H1 (cell line): ENCODE data around the gene MRM3. TPM values are rescaled to one million over a fixed set of nuclear protein-coding genes. Genes with fewer than 3 reads are reported as not detected.
A peak's percentile ranks its signal among the peaks of the same experiment; 100 is the strongest.

Experiments used
- CTCF ChIA-PET: fragments of 300-600 bp; sonication (Branson Sonifier 250); formaldehyde crosslinking; loops from one replicate; lab custom pipeline; 2021; ENCODE audit not compliant: partially characterized antibody; lab: Charles Lee
- POLR2A ChIA-PET: fragments of 300-600 bp; sonication (Branson Sonifier 250); formaldehyde crosslinking; loops from one replicate; lab custom pipeline; 2021; ENCODE audit warnings: inconsistent platforms; ENCODE audit not compliant: partially characterized antibody; lab: Charles Lee
- DNase-seq, 2 experiments: peaks; one replicate each; pipeline versions ENCODE4 v3.0.0 to v3.0.0-alpha.2; 2010 to 2022; ENCODE audit warnings: low spot score in 2 of 2, low read depth in 1 of 2, mixed read lengths in 1 of 2
- FAIRE-seq: peaks from 2 replicates; lab custom pipeline; 2011; peaks lifted over from hg19 to GRCh38; lab: Jason Lieb, UNC
- H2AFZ ChIP-seq: 2 replicates; pipeline ENCODE4 v1.8.1; 2012; ENCODE audit warnings: low read length, inconsistent platforms
- H2AK5ac ChIP-seq: 2 replicates; pipeline ENCODE4 v1.6.1; 2013; ENCODE audit warnings: low read depth, low read length
- H2BK120ac ChIP-seq: replicated peaks from 2 replicates; pipeline ENCODE3; 2013; ENCODE audit warnings: low read depth, low read length, inconsistent platforms
- H2BK12ac ChIP-seq: 2 replicates; pipeline ENCODE4 v1.6.1; 2013; ENCODE audit warnings: low read depth, low read length
- H2BK15ac ChIP-seq: 2 replicates; pipeline ENCODE4 v1.6.1; 2013; ENCODE audit warnings: low read length
- H2BK20ac ChIP-seq: 2 replicates; pipeline ENCODE4 v1.6.1; 2013; ENCODE audit warnings: low read length
- H2BK5ac ChIP-seq: 2 replicates; pipeline ENCODE4 v1.6.1; 2013; ENCODE audit warnings: low read depth, low read length
- H3K14ac ChIP-seq: 2 replicates; pipeline ENCODE4 v1.6.1; 2013; ENCODE audit warnings: inconsistent platforms; ENCODE audit not compliant: insufficient read length
- H3K18ac ChIP-seq: 2 replicates; pipeline ENCODE4 v1.6.1; 2013; ENCODE audit warnings: low read length; ENCODE audit errors: extremely low read depth
- H3K23ac ChIP-seq: 2 replicates; pipeline ENCODE4 v1.6.1; 2013; ENCODE audit warnings: inconsistent platforms; ENCODE audit not compliant: insufficient read length
- H3K23me2 ChIP-seq: 2 replicates; pipeline ENCODE4 v1.6.1; 2013; ENCODE audit warnings: low read depth, low read length
- H3K27ac ChIP-seq: 2 replicates; pipeline ENCODE4 v1.6.1; 2011; ENCODE audit warnings: low read depth, low read length, inconsistent platforms
- H3K27me3 ChIP-seq, 4 experiments: replicated peaks in 1 of 4; 1 replicate in 1 of 4; 2 replicates in 3 of 4; pipeline versions ENCODE4 v1.6.1 to v1.8.1; 2011 to 2013; ENCODE audit warnings: low read length in 3 of 4, mild to moderate bottlenecking in 3 of 4, inconsistent platforms in 2 of 4, mixed read lengths in 2 of 4, moderate library complexity in 1 of 4; ENCODE audit not compliant: control insufficient read depth in 3 of 4, insufficient read depth in 3 of 4; ENCODE audit errors: extremely low read depth in 1 of 4
- H3K36me3 ChIP-seq, 4 experiments: 2 replicates each; pipeline versions ENCODE4 v1.6.1 to v1.8.1; 2011 to 2013; ENCODE audit warnings: mild to moderate bottlenecking in 4 of 4, low read length in 3 of 4, moderate library complexity in 2 of 4, control low read depth in 1 of 4, inconsistent platforms in 1 of 4; ENCODE audit not compliant: insufficient read depth in 4 of 4, control insufficient read depth in 2 of 4
- H3K4ac ChIP-seq: replicated peaks from 2 replicates; pipeline ENCODE3; 2013; ENCODE audit warnings: low read length, low read depth, mixed read lengths, inconsistent platforms; ENCODE audit not compliant: insufficient read length
- H3K4me1 ChIP-seq, 4 experiments: replicated peaks in 1 of 4; 1 replicate in 1 of 4; 2 replicates in 3 of 4; pipeline versions ENCODE4 v1.6.1 to v1.8.1; 2011 to 2013; ENCODE audit warnings: low read length in 3 of 4, inconsistent platforms in 2 of 4, mixed read lengths in 1 of 4; ENCODE audit not compliant: insufficient read depth in 4 of 4, control insufficient read depth in 3 of 4
- H3K4me2 ChIP-seq, 2 experiments: 2 replicates each; pipeline versions ENCODE4 v1.6.1 to v1.8.1; 2011 to 2013; ENCODE audit warnings: low read depth in 2 of 2, low read length in 2 of 2, control low read depth in 1 of 2, inconsistent platforms in 1 of 2, mild to moderate bottlenecking in 1 of 2; ENCODE audit not compliant: insufficient read depth in 1 of 2
- H3K4me3 ChIP-seq, 4 experiments: fragments of 200-600, 300-600 bp in 1 of 4; sonication (generic), shearing (Covaris generic), sonication (Bioruptor Twin) in 1 of 4; 2 replicates each; pipeline versions ENCODE4 v1.5.1 to v1.8.1; 2011 to 2016; ENCODE audit warnings: low read length in 4 of 4, low read depth in 3 of 4, control low read depth in 2 of 4, inconsistent platforms in 2 of 4, mild to moderate bottlenecking in 2 of 4, mixed read lengths in 1 of 4, moderate library complexity in 1 of 4; ENCODE audit not compliant: insufficient read depth in 2 of 4; ENCODE audit errors: extremely low read depth in 1 of 4
- H3K56ac ChIP-seq: replicated peaks from 2 replicates; pipeline ENCODE3; 2013; ENCODE audit warnings: low read depth, mild to moderate bottlenecking, mixed read lengths, low read length, inconsistent platforms; ENCODE audit not compliant: insufficient read length
- H3K79me1 ChIP-seq: 2 replicates; pipeline ENCODE4 v1.6.1; 2013; ENCODE audit warnings: low read depth, low read length, control low read depth
- H3K79me2 ChIP-seq, 2 experiments: 2 replicates each; pipeline versions ENCODE4 v1.6.1 to v1.8.1; 2012 to 2013; ENCODE audit warnings: low read length in 2 of 2, mild to moderate bottlenecking in 2 of 2, inconsistent platforms in 1 of 2; ENCODE audit not compliant: insufficient read depth in 2 of 2, control insufficient read depth in 1 of 2
- H3K9ac ChIP-seq, 4 experiments: replicated peaks in 1 of 4; 1 replicate in 1 of 4; 2 replicates in 3 of 4; pipeline versions ENCODE4 v1.6.1 to v1.8.1; 2011 to 2013; ENCODE audit warnings: low read depth in 3 of 4, low read length in 3 of 4, control low read depth in 2 of 4, mild to moderate bottlenecking in 2 of 4, moderate library complexity in 2 of 4, inconsistent platforms in 1 of 4; ENCODE audit errors: extremely low read depth in 1 of 4
- H3K9me3 ChIP-seq, 2 experiments: 2 replicates each; pipeline versions ENCODE4 v1.6.1 to v1.8.1; 2012 to 2013; ENCODE audit warnings: mild to moderate bottlenecking in 2 of 2, moderate library complexity in 2 of 2, control low read depth in 1 of 2, inconsistent platforms in 1 of 2, low read depth in 1 of 2, low read length in 1 of 2, mixed read lengths in 1 of 2; ENCODE audit not compliant: insufficient read depth in 2 of 2
- H4K20me1 ChIP-seq, 2 experiments: replicated peaks in 1 of 2; 2 replicates each; pipeline versions ENCODE3 to v1.8.1; 2011 to 2013; ENCODE audit warnings: inconsistent platforms in 2 of 2, low read length in 2 of 2, mild to moderate bottlenecking in 1 of 2; ENCODE audit not compliant: insufficient read depth in 2 of 2, control insufficient read depth in 1 of 2
- H4K5ac ChIP-seq: 2 replicates; pipeline ENCODE4 v1.6.1; 2013; ENCODE audit warnings: low read length, low read depth, mixed read lengths, inconsistent platforms; ENCODE audit not compliant: insufficient read length
- H4K8ac ChIP-seq: 2 replicates; pipeline ENCODE4 v1.8.0; 2013; ENCODE audit warnings: mild to moderate bottlenecking, moderate library complexity, low read length, inconsistent platforms; ENCODE audit not compliant: insufficient read depth; ENCODE audit errors: extremely low read depth
- H4K91ac ChIP-seq: replicated peaks from 2 replicates; pipeline ENCODE3; 2013; ENCODE audit warnings: low read length, mixed read lengths, inconsistent platforms; ENCODE audit not compliant: insufficient read length
- BRCA1 ChIP-seq: IDR thresholded peaks from 2 replicates; pipeline ENCODE4 v1.6.1; 2012; ENCODE audit warnings: low read depth, low read length, improper control_type of control experiment
- CBX8 ChIP-seq: fragments of 300-800, 300-1000 bp; sonication (generic); IDR thresholded peaks from 2 replicates; pipeline ENCODE4 v1.7.1; 2016; ENCODE audit warnings: low read depth, low read length, borderline replicate concordance
- EP300 ChIP-seq, 2 experiments: IDR thresholded peaks; 1 replicate in 1 of 2; 2 replicates in 1 of 2; pipeline ENCODE4 v1.6.1; 2011 to 2012; ENCODE audit warnings: low read depth in 2 of 2, low read length in 2 of 2, mild to moderate bottlenecking in 2 of 2, borderline replicate concordance in 1 of 2, inconsistent platforms in 1 of 2, moderate library complexity in 1 of 2
- EZH2 ChIP-seq: fragments of 200-600 bp; sonication (generic); IDR thresholded peaks from 2 replicates; pipeline ENCODE4 v1.7.1; 2012; ENCODE audit warnings: low read depth, mild to moderate bottlenecking, moderate library complexity, low read length, inconsistent platforms; ENCODE audit not compliant: severe bottlenecking
- FOSL1 ChIP-seq: IDR thresholded peaks from 2 replicates; pipeline ENCODE4 v1.6.1; 2011; ENCODE audit warnings: mild to moderate bottlenecking, low read depth, low read length, moderate library complexity; ENCODE audit not compliant: insufficient read depth
- GABPA ChIP-seq: IDR thresholded peaks from 2 replicates; pipeline ENCODE4 v1.6.1; 2011; ENCODE audit warnings: mild to moderate bottlenecking, low read length, moderate library complexity, borderline replicate concordance; ENCODE audit not compliant: insufficient read depth
- NANOG ChIP-seq: IDR thresholded peaks from 2 replicates; pipeline ENCODE4 v1.6.1; 2011; ENCODE audit warnings: low read length, low read depth, mild to moderate bottlenecking, inconsistent platforms; ENCODE audit not compliant: insufficient read depth, poor library complexity, severe bottlenecking
- POLR2AphosphoS5 ChIP-seq: IDR thresholded peaks from 2 replicates; pipeline ENCODE4 v1.6.1; 2011; ENCODE audit warnings: low read depth, low read length
- SRF ChIP-seq: IDR thresholded peaks from 2 replicates; pipeline ENCODE4 v1.6.1; 2011; ENCODE audit warnings: mild to moderate bottlenecking, low read depth, low read length, moderate library complexity
- TAF1 ChIP-seq: IDR thresholded peaks from 2 replicates; pipeline ENCODE4 v1.6.1; 2011; ENCODE audit warnings: mild to moderate bottlenecking, low read depth, low read length
- TCF12 ChIP-seq: IDR thresholded peaks from 2 replicates; pipeline ENCODE4 v1.6.1; 2011; ENCODE audit warnings: low read depth, mild to moderate bottlenecking, low read length
- WGBS, 2 experiments: shearing (Covaris generic) in 1 of 2; methylation state at CpG; one replicate each; pipeline versions ENCODE4 v1.1.6 to v1.1.7; 2013 to 2015; ENCODE audit warnings: low lambda C conversion rate in 2 of 2, mixed read lengths in 2 of 2, inconsistent platforms in 1 of 2, low coverage in 1 of 2, missing lambda C conversion rate in 1 of 2; ENCODE audit not compliant: insufficient replicate concordance in 2 of 2, insufficient coverage in 1 of 2, insufficient read length in 1 of 2; ENCODE audit errors: extremely low coverage in 1 of 2, missing lambda C conversion rate in 1 of 2; 5-methylcytosine and 5-hydroxymethylcytosine counted together
- polyA plus RNA-seq, 7 experiments: library from polyadenylated mRNA; depleted of rRNA in 3 of 7; stranded (reverse) in 5 of 7; unstranded in 2 of 7; fragments of >200 nt in 5 of 7; fragments of 200-250 nt in 2 of 7; gene quantifications; 1 replicate in 5 of 7; 2 replicates in 1 of 7; 4 replicates in 1 of 7; pipeline versions ENCODE4 v1.2.1 to v1.2.3, GENCODE V29; 2011 to 2013; ENCODE audit warnings: missing spikeins in 2 of 7, mixed read lengths in 2 of 7
- total RNA-seq: library from RNA; stranded (reverse); fragmentation: NEBNext Ultra II Directional; extraction: Animal tissue kit (Norgen Biotek cat#: 25700); gene quantifications from 2 replicates; pipeline ENCODE4 v1.2.1, GENCODE V29; 2021

MRM3 gene
- total and polyA plus RNA-seq, 2 of the 8 experiments (the other 6 are each of a cell fraction or from before 2014, with no cell fraction given) = 10.1 to 20.8 TPM

GRCh38 chr17:800446-801242, 18.5 kb downstream of the MRM3 start:
- no peak overlapping the region for H2AK5ac ChIP-seq
- H2BK12ac ChIP-seq = no peak overlapping the region
- H2BK15ac ChIP-seq = no peak overlapping the region
- DNase-seq (no peak), FAIRE-seq (no peak)
- peaks cover 0 to 5% (median 4%) of the 10 kb centered on the region in 4 experiments; a peak in 3 of 7 replicates for H3K4me1 ChIP-seq
- H3K56ac ChIP-seq = no peak overlapping the region
- no peak overlapping the region for H4K91ac ChIP-seq
- H3K79me1 ChIP-seq = no peaks in the 10 kb centered on the region; the same call in 1 of the 2 replicates
- ChIA-PET CTCF (interaction anchor here (0.6 to 17.5 kb wide), 9 partner anchors 10 to 226 kb away, joined by 3 to 258 read pairs (median 4); partner anchors contain the start of genes NXN and TIMM22), POLR2A (interaction anchor here (1.5 to 2.4 kb wide), 2 partner anchors 12 to 180 kb away, joined by 5 to 8 read pairs; partner anchors contain the start of gene NXN)
- H3K4ac ChIP-seq = no peak overlapping the region
- H3K23ac ChIP-seq = no peak overlapping the region
- WGBS, 2 experiments = 91% methylated on average over 31 of the region's 39 CpGs; no CpG with 5 or more reads in 1 of the 2 experiments
- no peaks in the 10 kb centered on the region for H3K9me3 ChIP-seq
- H3K9ac ChIP-seq = no peak overlapping the region
- no peak overlapping the region for H3K4me2 ChIP-seq
- no peak overlapping the region for H3K27ac ChIP-seq
- no peaks in the 10 kb centered on the region for H3K27me3 ChIP-seq
- no peak overlapping the region for H2BK120ac ChIP-seq
- H3K23me2 ChIP-seq = no peaks in the 10 kb centered on the region
- no peak overlapping the region for H2AFZ ChIP-seq
- no peak overlapping the region for H3K18ac ChIP-seq
- H4K20me1 ChIP-seq = peaks cover 1 to 3% of the 10 kb centered on the region in 2 experiments
- H3K4me3 ChIP-seq = no peak overlapping the region
- no peak overlapping the region for H2BK20ac ChIP-seq
- no peak overlapping the region; the same call in 1 of the 2 replicates for H2BK5ac ChIP-seq
- H4K8ac ChIP-seq = peak overlapping the region; percentile 14; the same call in 1 of the 2 replicates
- peaks cover 0 to 6% (median 0%) of the 10 kb centered on the region in 4 experiments; a peak in 2 of 8 replicates for H3K36me3 ChIP-seq
- H3K79me2 ChIP-seq = no peaks in the 10 kb centered on the region
- H4K5ac ChIP-seq = no peak overlapping the region
- H3K14ac ChIP-seq = no peak overlapping the region
- TF ChIP-seq NANOG (no peak), CBX8 (no peak), FOSL1 (no peak), EZH2 (no peak), SRF (no peak), TAF1 (no peak), BRCA1 (no peak), TCF12 (no peak), EP300 (IDR thresholded peaks at IDR 0.05; ENCODE audit: borderline replicate concordance in 1 of 2, low read depth in 2 of 2, low read length in 2 of 2) (no peak), POLR2AphosphoS5 (no peak), GABPA (no peak)
